DOHH2 (cell line): ENCODE results near the gene SLC35B2.

Experiments used
- CTCF ChIP-seq: fragments of 200-600 bp; sonication (generic); IDR thresholded peaks from one replicate; pipeline ENCODE4 v1.5.1; 2014; ENCODE audit warnings: antibody characterized with exemption, mild to moderate bottlenecking, low read depth, low read length; ENCODE audit not compliant: poor library complexity, severe bottlenecking
- EZH2phosphoT487 ChIP-seq: fragments of 200-600 bp; sonication (generic); IDR thresholded peaks from 2 replicates; pipeline ENCODE4 v1.6.1; 2017; ENCODE audit warnings: borderline replicate concordance, mild to moderate bottlenecking, antibody characterized with exemption, low read length, moderate library complexity, mixed read lengths

GRCh38 chr6:44226368-44227147, 30.8 kb downstream of the SLC35B2 start:
- no peak for TF ChIP-seq CTCF
- no peak for TF ChIP-seq EZH2phosphoT487
